GM18498 (cell line): ENCODE data around the gene UFD1.

Source experiments
- ATAC-seq: cut with Tn5 transposase; IDR thresholded peaks from one replicate; pipeline ENCODE4 v1.9.1; 2021; ENCODE audit warnings: mild to moderate bottlenecking, moderate library complexity; ENCODE audit not compliant: unreplicated experiment

UFD1 gene, protein sequence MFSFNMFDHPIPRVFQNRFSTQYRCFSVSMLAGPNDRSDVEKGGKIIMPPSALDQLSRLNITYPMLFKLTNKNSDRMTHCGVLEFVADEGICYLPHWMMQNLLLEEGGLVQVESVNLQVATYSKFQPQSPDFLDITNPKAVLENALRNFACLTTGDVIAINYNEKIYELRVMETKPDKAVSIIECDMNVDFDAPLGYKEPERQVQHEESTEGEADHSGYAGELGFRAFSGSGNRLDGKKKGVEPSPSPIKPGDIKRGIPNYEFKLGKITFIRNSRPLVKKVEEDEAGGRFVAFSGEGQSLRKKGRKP

DNA sequence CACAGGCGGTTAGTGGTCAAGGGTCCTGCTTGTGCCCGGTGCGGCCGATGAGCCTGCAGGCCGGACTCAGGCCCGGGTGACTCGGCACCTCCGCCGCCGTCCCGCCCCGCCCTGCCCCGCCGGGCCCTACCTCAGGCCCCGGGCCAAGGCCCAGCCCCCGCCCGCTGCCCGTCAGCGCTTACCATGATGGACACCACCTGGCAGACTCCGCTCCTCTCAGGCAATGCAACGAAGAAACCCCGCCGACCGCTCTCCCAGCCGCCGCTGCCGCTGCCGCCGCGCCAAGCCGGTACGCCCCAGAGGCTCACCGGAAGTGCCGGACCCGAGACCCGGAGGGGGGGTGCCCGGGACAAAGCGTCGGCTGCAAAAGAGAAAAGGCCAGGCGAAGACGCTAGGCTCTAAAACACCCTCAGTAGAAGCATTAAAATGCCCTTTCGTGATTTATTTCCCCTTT lies at the start of gene UFD1:
Gene UFD1 (minus strand): TSS at position 293 of the 454 bp plus-strand sequence. CDS start 108 bp downstream, at position 185.
- ATAC-seq, result peak; percentile 51

DNA sequence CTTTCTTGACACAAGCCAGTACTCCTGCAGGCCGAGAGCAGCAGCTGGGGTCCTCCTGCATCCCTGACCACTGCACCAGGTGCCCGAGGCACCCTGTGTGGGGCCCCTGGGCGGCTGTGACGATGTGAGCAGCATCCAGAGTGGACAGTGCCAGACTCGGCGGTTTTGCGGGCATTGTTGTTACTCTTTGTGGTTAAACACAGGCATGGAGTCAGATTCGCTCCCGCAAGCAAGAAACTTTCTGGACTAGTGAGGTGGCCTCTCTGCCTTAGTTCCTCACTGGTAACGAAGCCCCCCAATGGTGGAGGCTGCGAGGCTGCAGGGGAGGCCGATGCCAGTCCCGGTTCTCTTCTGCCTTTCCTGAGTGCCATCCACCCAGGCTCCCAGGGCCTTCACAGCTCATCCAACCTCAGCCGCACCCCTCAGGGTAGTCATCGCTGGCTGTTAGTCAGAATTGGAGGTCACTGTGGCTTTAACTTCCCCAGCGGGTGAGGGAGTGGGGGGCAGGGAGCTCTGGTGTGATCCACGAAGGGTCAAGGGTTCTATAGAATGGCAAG lies 48.9 kb upstream of the UFD1 start:
- ATAC-seq, result no peak

DNA sequence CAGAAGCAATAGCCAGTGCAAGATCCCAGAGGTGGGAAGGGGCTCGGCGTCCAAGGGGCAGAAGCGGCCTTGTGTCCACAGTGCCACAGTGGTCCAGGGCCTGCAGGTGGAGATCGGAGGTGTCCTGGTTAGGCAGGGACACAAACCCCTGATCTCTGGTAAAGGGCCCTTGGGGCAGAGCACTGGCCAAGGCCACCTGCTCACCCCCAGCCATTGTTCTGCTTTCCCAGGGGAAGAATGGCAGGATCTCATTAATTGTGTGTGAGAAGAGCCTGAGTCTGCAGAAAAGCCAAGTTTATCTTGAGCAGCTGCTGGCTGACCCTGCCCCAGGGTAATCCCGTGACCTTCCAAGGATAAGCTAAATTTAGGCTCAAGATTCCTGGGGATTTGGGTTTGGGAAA lies 48.3 kb upstream of the UFD1 start:
- no peak for ATAC-seq

DNA sequence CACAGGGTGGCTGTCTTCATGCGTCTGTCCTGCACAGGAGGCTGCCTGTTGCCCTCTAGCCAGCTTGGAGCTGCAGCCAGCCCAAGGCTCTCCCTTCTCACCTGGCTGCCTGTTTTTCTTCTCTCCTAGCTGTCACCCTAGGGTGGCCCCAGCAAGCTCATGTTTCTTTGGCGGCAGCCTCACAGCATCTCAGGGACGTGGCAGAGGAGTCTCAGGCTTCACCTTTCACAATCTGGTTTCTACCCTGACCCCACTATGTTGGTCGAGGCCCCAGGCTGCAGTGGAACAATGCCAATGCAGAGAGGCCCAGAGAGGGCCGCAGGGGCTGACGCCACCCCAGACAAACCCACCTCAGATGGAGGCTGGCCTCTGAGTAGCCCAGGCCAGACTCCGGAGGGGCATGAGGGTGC lies 47.7 kb upstream of the UFD1 start:
- ATAC-seq, result no peak

DNA sequence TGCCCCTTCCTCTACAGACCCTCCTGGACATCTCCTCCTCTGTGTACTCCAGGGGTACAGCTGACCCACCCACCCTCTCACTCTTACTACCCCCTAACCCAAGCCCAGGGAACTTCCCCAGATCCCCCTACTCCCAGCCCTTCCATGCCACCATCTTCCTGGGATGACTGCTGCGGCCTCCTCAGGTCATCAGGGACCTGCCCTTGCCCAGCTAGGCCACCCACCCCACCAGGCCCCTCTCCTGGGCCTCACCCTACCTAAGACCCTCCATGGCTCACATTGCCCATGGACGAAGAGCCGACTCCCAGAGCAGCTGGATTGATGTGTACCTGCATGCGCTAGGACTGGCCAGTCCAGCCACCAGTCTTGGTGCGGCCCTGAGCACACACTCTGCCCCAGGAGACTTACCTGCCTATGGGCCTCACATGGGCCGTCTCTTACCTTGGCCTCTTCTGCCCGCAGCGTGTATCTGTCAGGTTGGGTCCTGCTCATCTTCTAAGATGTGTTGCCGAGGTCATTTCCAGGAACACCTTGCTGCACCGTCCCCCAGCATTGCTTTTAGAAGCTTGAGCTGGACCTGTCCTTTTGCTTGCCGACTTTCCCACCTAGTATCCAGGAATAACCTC lies 47.2 kb upstream of the UFD1 start:
- ATAC-seq, result no peak

DNA sequence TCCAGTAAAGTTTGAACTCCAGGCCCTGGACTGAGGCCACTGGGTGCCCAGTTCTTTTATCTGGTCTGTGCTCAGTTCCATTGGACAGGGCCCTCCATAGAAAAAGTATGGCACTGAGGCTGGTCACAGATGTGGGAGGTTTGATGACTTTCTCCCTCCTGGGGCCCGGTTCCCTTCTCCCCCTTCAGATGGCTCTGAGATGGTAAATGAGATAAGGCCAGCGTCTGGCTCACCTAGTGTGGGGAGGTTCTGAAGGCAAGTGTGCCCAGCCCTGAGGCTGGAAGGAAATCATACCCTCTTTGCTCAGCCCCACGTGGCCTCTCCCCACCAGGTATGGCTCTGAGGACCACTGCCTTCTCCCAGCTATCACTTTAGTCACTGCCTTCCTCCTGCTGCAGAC lies 46.7 kb upstream of the UFD1 start:
- no peak for ATAC-seq

DNA sequence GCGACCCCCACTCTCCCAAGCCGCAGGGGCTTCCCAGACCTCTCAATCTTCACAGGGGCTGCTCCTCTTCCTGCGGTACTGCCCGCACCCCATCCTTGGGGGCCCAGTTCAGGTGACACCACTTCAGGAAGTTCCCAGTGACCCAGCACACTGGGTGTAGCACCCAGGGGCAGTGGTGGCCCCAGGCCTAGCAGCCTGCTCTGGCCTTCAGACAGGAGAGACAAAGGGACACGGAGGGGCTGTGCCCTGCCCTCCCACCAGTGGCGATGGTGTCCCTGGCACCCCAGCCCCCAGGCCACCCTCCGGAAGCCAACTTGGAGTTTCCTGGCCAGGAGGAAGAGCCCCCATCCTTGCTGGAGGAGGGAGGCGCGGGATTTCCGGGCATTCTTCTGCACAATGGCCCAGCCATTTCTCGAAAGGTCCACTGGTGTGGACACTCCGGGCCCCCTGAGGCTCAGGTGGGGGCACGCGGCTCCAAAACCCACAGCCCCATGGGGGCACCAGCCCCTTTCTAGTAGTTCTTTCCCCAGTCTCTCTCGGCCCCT lies 46.2 kb upstream of the UFD1 start:
- no peak for ATAC-seq

DNA sequence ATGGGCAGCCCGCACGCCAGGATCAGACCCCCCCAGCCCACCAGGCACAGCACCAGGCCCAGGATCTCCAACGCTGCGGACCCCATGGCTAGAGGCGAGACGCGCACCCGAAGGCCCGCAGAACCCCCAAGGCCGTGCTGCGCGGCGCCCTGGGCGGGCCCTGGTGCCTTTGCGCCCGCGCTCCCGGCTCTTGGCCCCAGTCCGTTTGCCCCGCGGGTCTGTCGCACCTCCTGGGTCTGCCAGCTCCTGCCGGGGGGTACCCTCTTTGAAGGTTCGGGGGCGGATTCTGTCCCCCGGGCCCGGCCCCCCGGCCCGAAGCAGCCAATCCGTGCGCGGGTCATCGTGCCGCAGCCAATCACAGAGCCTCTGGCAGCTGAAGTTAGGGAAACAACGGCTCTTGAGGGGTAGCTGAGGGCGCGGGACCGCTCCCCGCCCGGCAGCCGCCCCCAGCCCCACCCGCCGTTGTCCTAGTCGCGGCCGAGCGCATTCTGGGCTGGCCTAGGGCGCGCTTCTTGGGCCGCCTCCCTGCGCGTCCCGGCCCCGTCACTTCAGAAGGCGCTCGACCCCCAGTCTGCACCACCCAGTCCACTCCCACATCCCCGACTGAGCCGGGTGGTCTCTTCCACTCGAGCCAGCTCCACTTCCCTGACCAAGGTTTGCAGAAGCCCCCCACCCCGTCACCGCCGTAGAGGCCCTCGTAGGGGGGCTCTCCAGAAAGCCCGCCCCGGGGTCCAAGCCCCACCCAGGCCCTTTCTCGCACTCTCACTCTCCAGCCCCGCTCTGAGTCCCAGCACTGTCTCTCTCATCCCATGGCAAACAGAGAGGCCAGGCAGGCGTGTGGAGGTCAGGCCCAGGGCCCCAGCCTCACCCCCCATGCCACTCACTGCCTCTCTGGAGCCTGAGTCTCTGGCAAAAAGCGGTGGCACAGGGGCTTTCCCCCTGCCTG lies 45.5 kb upstream of the UFD1 start, which contains the start of gene CLDN5:
Gene CLDN5 (minus strand): TSS at position 241 of the 946 bp plus-strand sequence. CDS start 155 bp downstream, at position 86.
- ATAC-seq, result no peak

DNA sequence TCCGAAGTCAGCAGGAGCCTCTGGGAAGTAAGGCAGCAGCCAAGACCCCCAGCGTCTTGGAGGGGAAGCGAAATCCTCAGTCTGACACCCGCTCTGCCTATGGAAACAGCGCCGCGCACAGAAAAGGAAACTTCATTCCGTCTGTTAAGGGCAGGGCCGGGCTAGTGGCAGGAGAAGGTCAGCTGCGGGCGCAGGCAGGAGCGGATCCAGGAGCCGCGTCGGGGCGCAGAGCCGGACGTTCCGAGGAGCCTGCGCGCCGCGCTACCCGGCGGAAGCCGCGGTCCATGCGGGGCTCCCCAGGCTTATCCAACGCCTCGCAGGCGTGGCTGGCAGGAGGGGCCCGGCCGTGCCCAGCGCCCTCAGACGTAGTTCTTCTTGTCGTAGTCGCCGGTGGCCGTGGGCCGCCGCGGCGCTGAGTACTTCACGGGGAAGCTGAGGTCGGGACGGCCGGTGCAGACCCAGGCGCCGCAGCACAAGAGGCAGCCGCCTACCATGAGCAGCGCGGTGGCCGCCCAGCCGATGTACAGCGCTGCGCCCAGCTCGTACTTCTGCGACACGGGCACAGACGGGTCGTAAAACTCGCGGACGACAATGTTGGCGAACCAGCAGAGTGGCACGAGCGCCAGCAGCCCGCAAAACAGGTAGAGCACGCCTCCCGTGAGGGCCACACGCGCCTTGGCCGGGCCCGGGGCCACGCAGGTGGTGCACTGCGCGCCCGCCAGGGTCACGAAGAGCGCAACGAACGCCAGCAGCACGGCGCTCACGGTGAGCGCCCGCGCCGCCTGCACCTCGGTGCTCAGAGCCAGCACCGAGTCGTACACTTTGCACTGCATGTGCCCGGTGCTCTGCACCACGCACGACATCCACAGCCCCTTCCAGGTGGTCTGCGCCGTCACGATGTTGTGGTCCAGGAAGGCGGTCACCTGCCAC lies 44.5 kb upstream of the UFD1 start:
- no peak for ATAC-seq

DNA sequence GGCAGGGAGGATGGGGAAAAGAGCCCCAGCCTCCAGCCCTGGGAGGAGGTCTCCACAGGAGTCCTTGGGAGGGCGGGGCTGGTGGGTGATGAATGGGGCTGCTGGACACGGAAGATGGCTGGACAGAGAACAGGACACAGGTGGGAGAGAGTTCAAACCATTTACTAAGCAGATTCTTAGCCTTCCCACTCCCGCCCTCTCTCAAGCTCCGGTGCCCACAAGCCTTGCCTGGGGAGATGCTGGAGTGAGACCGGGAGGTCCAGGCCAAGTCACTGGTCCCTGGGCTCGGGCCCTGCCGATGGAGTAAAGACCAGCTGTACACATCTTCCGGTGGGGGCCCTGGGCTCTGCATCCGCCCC lies 43.9 kb upstream of the UFD1 start:
- ATAC-seq, result no peak

DNA sequence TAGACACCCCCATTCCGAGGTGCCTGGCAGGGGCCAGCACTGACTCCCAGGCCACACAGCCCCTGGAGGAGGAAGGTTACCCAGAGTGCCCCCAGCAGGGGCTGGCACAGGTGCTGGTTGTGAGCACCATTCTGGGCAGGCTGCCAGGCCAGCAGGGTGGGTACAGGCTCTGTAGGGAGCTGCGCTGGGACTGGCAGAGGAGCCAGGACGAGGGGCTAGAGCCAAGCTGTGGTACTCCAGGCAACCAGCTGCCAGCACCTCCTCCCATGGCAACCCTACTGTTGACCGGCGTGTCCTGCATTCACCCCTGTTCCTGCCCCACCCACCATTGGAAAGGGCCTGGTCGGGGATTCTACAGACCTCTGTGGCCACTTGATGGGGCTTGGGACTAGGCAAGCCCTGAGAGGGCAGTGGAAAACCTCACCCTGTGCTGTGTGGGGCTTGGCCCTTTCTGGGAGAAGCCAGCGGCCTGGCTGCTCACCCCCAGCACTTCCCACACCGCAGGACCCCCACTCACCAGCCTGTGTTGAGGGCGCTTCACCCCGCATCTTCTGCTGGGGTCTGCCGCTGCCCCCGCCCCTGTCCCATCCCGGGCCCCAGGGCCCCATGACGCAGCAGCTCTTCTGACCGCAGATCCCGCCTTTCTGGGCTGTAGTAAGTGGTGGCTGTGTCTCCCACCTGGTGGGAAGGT lies 43.3 kb upstream of the UFD1 start:
- no peak for ATAC-seq

DNA sequence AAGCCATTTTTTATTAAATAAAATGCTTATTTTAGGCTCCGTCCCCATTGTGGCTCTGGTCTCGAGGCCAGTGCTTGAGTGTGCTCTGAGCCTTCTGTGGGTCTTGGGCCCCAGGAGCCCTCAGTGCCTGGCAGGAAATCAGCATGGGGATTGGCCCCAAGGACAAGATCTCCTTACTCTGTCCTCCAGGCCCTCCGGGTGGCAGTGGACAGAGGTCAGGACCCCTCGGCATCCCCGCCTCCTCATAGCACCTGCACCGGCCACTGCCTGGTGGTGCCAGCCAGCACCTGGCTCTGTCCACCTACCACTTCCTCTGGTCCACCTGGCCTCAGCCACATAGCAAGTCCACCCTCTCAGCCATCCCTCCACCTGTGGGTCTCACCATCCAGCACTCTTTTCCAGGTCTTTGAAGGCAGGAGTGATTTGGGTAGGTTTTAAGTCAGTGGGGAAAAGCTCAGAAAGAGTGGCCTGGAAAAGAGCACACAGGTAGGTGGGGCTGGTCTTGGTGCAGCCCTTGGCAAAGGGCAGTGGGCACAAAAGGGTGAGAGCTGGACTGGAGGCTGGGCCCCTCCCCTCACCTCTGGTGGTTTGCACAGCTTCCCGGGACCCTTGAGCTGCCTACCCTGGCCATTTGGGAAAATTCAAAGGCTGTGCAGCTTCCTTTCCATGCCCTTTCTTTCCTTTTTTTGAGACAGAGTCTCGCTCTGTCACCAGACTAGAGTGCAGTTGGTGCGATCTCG lies 41.7 kb upstream of the UFD1 start:
- ATAC-seq, result no peak

DNA sequence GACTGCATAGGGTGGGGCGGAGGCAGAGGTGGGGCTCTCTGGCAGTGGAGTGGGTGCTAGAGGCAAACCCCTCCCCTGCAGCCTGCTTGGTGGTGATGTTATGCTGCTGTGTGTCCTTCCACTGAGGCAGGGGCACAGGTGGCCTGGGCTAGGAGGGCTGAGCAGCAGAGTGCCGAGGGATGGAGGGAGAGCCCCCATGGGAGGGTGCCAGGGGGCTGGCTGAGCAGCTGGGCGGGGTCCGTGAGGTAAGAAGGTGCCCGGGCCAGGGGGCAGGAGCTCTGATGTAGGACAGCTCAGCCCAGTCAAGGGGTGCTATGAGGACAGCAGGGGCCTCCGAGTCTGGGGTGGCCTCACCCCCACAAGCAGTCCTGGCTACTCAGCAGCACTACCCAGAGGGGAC lies 41.0 kb upstream of the UFD1 start:
- ATAC-seq, result no peak

DNA sequence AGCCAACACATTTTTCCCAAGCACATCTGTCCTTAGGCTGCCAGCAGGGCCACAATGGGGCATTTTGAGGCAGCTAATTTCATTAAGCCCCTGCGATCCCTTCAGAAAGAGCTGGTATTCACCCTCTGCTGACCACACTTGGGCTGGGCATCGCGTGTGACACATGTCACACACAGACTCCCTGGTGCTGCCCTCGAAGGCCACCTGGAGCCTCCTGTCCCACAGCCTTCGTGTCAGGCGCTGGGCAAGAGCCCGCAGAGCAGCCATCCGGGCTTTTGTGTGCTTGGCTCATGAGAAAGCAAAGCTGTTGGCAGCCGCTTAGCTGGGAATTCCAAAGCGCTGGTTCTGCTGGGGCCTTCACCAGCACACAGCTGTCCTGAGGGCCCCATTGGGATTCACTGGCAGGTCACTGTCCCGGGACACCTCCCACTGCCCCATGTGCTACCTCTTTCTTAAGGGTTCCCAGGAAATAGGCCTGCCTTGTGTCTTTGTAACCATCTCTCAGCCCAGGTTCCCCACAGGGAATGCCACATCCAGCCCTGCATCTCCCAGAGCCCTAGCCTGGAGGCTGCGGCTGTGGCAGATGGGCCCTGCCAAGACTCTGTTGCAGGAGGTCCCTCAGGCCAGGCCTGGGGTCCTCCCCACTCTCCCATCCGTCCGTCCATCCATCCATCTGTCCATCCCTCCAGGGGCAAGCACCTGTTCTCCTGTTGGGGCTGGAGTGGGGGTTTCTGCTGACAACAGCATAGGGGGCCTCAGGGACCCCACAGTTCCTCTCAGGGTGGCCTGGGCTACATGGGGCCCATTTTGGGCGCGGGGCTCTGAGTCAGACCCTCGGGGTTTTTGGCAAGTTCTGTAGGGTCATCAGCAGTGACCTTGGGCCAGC lies 40.3 kb upstream of the UFD1 start:
- ATAC-seq, result no peak

DNA sequence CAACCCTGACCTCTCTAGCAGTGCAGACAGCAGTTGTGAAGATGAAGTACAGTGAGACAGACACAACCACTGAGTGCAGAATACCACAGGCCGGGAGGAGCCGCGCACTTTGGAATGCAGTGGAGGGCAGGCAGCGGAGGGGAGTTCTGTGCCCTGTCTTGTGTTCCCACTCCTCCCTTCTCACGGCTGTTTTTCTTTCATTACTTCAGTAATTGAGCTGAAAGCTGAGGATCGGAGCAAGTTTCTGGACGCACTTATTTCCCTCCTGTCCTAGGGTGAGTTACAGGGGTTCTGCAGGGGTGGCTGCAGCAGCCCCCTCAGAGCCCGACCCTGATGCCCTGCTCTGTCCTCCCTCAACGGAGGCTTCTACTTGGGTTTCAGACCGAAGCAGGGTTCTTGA lies 39.6 kb upstream of the UFD1 start:
- ATAC-seq, result no peak

DNA sequence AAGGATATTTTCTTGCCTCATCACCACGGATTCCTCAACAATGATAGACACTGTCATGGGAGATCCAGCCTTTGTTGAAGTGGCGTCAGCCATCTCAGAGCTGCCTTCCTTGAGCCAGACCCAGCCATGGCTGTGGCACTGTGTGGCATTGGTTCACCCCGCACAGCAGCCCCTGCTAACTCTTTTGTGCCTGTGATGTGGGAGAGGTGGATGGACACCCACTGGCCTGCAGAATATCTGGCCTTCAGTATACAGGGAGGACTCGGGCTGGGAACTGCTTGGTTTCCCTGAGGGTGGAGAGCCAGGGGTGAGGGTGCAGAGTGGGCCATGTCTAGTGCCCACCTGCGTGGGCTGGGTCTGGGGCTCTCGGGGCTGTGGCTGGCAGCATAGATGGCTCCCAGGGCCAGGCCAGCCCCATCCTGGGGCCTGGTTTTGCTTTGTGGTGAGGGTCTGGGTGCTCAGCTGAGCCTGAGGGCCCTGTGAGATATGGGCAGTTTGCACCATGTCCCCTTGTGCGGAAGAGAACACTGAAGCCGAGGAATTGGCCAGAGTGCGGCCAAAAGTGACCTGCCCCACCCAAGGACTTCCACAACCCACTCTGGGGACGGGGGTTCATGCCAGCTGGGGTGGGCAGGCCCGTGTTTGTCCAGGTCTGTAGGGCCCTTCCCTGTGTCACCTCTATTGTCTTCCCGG lies 39.1 kb upstream of the UFD1 start:
- ATAC-seq, result no peak

DNA sequence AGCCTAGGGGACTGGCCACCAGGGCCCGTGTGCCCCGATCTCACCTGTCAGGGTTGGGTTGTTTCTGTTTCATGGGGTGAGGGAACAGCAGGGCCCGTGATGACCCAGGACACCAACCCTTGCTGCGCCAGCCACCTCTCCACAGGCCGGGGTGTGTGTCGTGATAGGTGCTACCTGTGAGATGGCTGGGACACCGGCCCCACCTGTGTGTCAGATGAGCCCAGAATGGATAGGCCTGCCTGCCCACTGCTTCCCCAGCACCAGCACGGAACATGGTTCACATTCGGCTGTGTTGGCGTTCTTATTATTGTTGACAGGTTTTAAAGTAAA lies 38.1 kb upstream of the UFD1 start:
- ATAC-seq, result no peak
